ENCODE data around the gene TMEM170A. TPM values are rescaled to one million over a fixed set of nuclear protein-coding genes. Genes with fewer than 3 reads are reported as not detected.

Gene TMEM170A
- total RNA-seq = 29.1 and 47.1 TPM in 2 replicates

GRCh38 chr16:75464122-75464918 is at the start of gene TMEM170A:
TSS of gene TMEM170A (minus strand) at chr16:75464689. CDS start at chr16:75464600, 89 bp downstream.

GRCh38 chr16:75495076-75495674 is 30.7 kb upstream of the TMEM170A start, which contains the start of gene CHST6:
TSS of gene CHST6 (minus strand) at chr16:75495441. CDS start at chr16:75479828, 15,613 bp downstream.

GRCh38 chr16:75432828-75433731 is 31.4 kb downstream of the TMEM170A start, which contains the start of gene CFDP1:
TSS of gene CFDP1 (minus strand) at chr16:75433503. CDS start at chr16:75433352, 151 bp downstream.

Other genes with a start within 250 kb of the TMEM170A start
- not detected in 2 replicates for gene CTRB1, start 245.7 kb downstream of the TMEM170A start, total RNA-seq
- 58.9 and 200 TPM in 2 replicates for gene BCAR1, start 213.1 kb downstream of the TMEM170A start, total RNA-seq
- 62.7 and 75.5 TPM in 2 replicates for gene CFDP1, start 31.2 kb downstream of the TMEM170A start, total RNA-seq
- gene CHST6, start 30.8 kb upstream of the TMEM170A start, total RNA-seq = 0.16 and 3.1 TPM in 2 replicates
- 0.19 TPM in 1 of 2 replicates, not detected in the other for gene CHST5, start 71.4 kb upstream of the TMEM170A start, total RNA-seq
- 5.7 and 20.6 TPM in 2 replicates for gene TMEM231, start 91.6 kb upstream of the TMEM170A start, total RNA-seq
- gene GABARAPL2, start 101.7 kb upstream of the TMEM170A start, total RNA-seq = 35.9 and 78.8 TPM in 2 replicates
- 49.5 and 111 TPM in 2 replicates for gene ADAT1, start 158.6 kb upstream of the TMEM170A start, total RNA-seq
- 141 and 176 TPM in 2 replicates for gene KARS1, start 183.0 kb upstream of the TMEM170A start, total RNA-seq
- gene TERF2IP, start 183.1 kb upstream of the TMEM170A start, total RNA-seq = 38.2 and 55.0 TPM in 2 replicates
- gene CPHXL2, start 212.3 kb upstream of the TMEM170A start, total RNA-seq = not detected in 2 replicates
- not detected in 2 replicates for gene DUXB, start 236.8 kb upstream of the TMEM170A start, total RNA-seq